Endothelial cell of umbilical vein (primary cell): ENCODE data around the gene CEACAM21.

Source experiments
- EZH2 ChIP-seq: IDR thresholded peaks from 2 replicates; pipeline ENCODE4 v1.6.1; 2012; ENCODE audit warnings: borderline replicate concordance, low read depth, mild to moderate bottlenecking, moderate library complexity, low read length, inconsistent platforms; ENCODE audit not compliant: severe bottlenecking
- POLR2A ChIP-seq: IDR thresholded peaks from 2 replicates; pipeline ENCODE4 v1.6.1; 2012; ENCODE audit warnings: low read depth, mild to moderate bottlenecking, control low read depth, low read length
- POLR2AphosphoS5 ChIP-seq: IDR thresholded peaks from 2 replicates; pipeline ENCODE4 v1.6.1; 2012; ENCODE audit warnings: low read depth, mild to moderate bottlenecking, control low read depth, low read length, moderate library complexity; ENCODE audit not compliant: insufficient read depth
- TF ChIP-seq, protein P1 (sequence below), 2 donors: IDR thresholded peaks; 1 replicate in 1 of 2; 2 replicates in 1 of 2; pipeline ENCODE4 v1.5.1; 2011; ENCODE audit warnings: low read length in 2 of 2, mild to moderate bottlenecking in 2 of 2, moderate library complexity in 2 of 2, control low read depth in 1 of 2, inconsistent platforms in 1 of 2, low read depth in 1 of 2; ENCODE audit not compliant: insufficient read depth in 1 of 2; ENCODE audit errors: extremely low read depth in 1 of 2

DNA sequence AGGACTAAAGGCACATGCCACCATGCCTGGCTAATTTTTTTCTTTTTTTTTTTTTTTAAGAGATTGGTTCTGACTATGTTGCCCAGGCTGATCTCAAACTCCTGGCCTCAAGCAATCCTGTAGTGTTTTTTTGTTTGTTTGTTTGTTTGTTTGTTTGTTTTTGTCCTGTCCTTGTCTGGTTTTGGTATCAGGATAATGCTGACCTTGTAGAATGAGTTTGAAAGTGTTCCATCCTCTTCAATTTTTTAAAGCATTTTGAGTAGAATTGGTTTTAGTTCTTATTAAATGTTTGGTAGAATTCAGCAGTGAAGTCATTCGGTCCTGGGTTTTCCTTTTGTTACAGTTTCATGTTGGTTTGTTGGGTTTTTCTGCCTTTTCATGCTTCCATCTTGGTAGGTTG is 31.7 kb downstream of the CEACAM21 start:
- TF ChIP-seq, protein P1, sequence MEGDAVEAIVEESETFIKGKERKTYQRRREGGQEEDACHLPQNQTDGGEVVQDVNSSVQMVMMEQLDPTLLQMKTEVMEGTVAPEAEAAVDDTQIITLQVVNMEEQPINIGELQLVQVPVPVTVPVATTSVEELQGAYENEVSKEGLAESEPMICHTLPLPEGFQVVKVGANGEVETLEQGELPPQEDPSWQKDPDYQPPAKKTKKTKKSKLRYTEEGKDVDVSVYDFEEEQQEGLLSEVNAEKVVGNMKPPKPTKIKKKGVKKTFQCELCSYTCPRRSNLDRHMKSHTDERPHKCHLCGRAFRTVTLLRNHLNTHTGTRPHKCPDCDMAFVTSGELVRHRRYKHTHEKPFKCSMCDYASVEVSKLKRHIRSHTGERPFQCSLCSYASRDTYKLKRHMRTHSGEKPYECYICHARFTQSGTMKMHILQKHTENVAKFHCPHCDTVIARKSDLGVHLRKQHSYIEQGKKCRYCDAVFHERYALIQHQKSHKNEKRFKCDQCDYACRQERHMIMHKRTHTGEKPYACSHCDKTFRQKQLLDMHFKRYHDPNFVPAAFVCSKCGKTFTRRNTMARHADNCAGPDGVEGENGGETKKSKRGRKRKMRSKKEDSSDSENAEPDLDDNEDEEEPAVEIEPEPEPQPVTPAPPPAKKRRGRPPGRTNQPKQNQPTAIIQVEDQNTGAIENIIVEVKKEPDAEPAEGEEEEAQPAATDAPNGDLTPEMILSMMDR (IDR thresholded peaks at IDR 0.05; ENCODE audit: extremely low read depth in 1 of 2, insufficient read depth in 1 of 2, low read depth in 1 of 2, low read length in 2 of 2): no peak
- no peak for TF ChIP-seq POLR2AphosphoS5
- no peak for TF ChIP-seq POLR2A
- no peak for TF ChIP-seq EZH2
